HG03045 (cell line): Measurements from ENCODE around the gene FLOT1.

ENCODE experiments used
- ATAC-seq: cut with Tn5 transposase; IDR thresholded peaks from one replicate; pipeline ENCODE4 v1.9.1; 2021; ENCODE audit warnings: mild to moderate bottlenecking, moderate library complexity; ENCODE audit not compliant: unreplicated experiment

The FLOT1 gene

GRCh38 chr6:30682143-30683117 is 60.1 kb downstream of the FLOT1 start:
- ATAC-seq: peak; percentile 35

- ATAC-seq: no peak
Observed at GRCh38 chr6:30681766-30682142, 60.7 kb downstream of the FLOT1 start.

GRCh38 chr6:30679765-30680535 is 62.5 kb downstream of the FLOT1 start:
- ATAC-seq: no peak

GRCh38 chr6:30678964-30679726 is 63.3 kb downstream of the FLOT1 start:
- ATAC-seq: peak; percentile 35
